GM10248 (cell line): ENCODE results near the gene COTL1.

Source experiments
- CTCF ChIA-PET: fragments of 300-600 bp; sonication (Branson Sonifier 250); formaldehyde crosslinking; extraction: SDS; loops from one replicate; lab custom pipeline; 2021; ENCODE audit warnings: antibody characterized with exemption; lab: Yijun Ruan, JAX
- POLR2A ChIA-PET: fragments of 350-650 bp; sonication (Branson Sonifier 250); formaldehyde crosslinking; extraction: SDS; loops from one replicate; lab custom pipeline; 2020; ENCODE audit warnings: antibody characterized with exemption; lab: Yijun Ruan, JAX
- DNase-seq: peaks from one replicate; pipeline ENCODE4 v3.0.0; 2012; ENCODE audit errors: extremely low spot score
- TF ChIP-seq, protein P1 (sequence below): IDR thresholded peaks from 2 replicates; pipeline ENCODE4 v1.5.1; 2012; ENCODE audit warnings: mild to moderate bottlenecking, low read depth; ENCODE audit errors: extremely low read depth, missing control alignments, control extremely low read depth

COTL1 gene

GRCh38 chr16:84544031-84544773 is 73.7 kb downstream of the COTL1 start:
- no peak for DNase-seq
- TF ChIP-seq, protein P1, sequence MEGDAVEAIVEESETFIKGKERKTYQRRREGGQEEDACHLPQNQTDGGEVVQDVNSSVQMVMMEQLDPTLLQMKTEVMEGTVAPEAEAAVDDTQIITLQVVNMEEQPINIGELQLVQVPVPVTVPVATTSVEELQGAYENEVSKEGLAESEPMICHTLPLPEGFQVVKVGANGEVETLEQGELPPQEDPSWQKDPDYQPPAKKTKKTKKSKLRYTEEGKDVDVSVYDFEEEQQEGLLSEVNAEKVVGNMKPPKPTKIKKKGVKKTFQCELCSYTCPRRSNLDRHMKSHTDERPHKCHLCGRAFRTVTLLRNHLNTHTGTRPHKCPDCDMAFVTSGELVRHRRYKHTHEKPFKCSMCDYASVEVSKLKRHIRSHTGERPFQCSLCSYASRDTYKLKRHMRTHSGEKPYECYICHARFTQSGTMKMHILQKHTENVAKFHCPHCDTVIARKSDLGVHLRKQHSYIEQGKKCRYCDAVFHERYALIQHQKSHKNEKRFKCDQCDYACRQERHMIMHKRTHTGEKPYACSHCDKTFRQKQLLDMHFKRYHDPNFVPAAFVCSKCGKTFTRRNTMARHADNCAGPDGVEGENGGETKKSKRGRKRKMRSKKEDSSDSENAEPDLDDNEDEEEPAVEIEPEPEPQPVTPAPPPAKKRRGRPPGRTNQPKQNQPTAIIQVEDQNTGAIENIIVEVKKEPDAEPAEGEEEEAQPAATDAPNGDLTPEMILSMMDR: no peak
- ChIA-PET POLR2A (no interaction called here), CTCF (interaction anchor here (1.5 kb wide), 1 partner anchor 15 kb away, joined by 5 read pairs; no protein-coding TSS in a partner anchor)

DNA sequence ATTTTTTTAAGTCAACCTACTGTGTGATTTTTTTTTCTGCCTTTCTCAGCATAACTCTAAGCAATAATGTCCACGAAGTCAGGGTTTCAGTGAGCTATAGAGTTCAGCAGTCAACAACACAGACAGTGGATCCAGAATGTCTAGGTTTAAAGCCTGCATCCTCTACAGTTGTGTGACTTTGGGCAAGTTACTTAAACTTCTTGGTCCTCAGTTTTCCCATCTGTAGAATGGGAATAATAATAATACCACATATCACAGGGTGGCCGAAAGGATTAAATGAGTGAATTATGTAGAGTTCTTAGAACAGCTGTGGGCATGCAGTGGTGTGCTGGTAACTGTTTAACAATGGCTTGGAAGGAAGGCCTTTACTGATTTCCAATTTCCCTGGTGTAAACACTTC is 74.6 kb downstream of the COTL1 start:
- TF ChIP-seq, protein P1: no peak
- ChIA-PET POLR2A (no interaction called here), CTCF (interaction anchor here (1.5 kb wide), 1 partner anchor 14 kb away, joined by 5 read pairs; no protein-coding TSS in a partner anchor)
- no peak for DNase-seq

- DNase-seq: no peak
- TF ChIP-seq, protein P1: no peak
- ChIA-PET POLR2A (no interaction called here), CTCF (interaction anchor here (1.0 kb wide), 1 partner anchor 81 kb away, joined by 3 read pairs; no protein-coding TSS in a partner anchor)
These were observed 75.7 kb downstream of the COTL1 start for GRCh38 chr16:84541999-84542817.

DNA sequence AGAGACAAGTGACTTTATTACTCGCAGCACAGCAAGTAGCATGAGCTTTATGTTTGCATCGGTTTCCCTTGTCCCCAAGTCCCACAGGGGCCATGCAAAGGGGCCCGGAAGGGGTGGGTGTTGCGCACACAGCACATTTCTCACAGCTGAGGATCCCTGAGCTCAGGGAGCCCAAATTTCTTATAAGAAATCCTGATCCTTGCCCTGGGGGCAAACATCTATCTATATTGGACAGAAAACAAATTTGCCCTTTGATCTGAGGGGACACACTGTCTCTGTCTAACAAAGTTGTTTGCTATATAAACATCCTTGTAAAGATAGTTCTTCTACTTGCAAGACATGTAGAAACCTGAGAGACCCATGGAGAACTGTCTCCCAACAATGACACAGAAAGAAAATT is 77.7 kb downstream of the COTL1 start:
- no peak for DNase-seq
- ChIA-PET CTCF (interaction anchor here (1.0 to 2.1 kb wide), 7 partner anchors 12 to 198 kb away, joined by 3 to 9 read pairs (median 4); no protein-coding TSS in a partner anchor), POLR2A (interaction anchor here (0.6 kb wide), 1 partner anchor 13 kb away, joined by 5 read pairs; no protein-coding TSS in a partner anchor)
- TF ChIP-seq, protein P1: no peak

DNA sequence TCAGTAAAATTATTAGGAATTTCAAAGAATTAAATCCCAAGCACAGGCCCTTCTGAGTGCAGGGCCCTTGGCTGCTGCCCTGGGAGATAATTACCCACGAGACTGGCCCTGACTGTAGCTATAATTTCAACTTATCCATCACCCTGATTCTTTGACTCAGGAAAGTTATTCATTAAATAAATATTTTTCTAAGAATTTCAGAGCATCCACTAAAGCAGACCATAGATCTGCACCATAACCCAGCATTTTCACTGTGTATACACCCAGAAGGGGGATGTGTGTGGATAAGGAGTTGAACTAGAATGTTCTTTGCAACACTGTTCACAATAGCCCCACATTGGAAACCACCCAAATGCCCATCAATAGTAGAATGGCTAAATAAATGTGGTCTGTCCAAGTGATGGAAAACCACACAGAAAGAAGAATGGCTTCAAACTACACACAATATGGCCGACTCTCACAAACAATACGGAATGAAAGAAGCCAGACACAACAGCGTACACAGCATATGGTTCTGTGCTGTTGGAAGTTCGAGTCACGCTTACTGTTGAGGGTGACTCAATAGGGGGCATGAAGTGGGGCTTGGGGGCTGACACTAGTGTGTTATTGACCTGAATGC is 79.5 kb downstream of the COTL1 start:
- CTCF ChIA-PET: interaction anchor here (1.1 to 2.1 kb wide), 3 partner anchors 9 to 200 kb away, joined by 3 to 5 read pairs (median 3); no protein-coding TSS in a partner anchor
- TF ChIP-seq, protein P1: no peak
- DNase-seq: no peak
- POLR2A ChIA-PET: interaction anchor here (0.8 kb wide), 1 partner anchor 32 kb away, joined by 5 read pairs; no protein-coding TSS in a partner anchor
